Measurements from ENCODE around the gene LRP1B.

DNA sequence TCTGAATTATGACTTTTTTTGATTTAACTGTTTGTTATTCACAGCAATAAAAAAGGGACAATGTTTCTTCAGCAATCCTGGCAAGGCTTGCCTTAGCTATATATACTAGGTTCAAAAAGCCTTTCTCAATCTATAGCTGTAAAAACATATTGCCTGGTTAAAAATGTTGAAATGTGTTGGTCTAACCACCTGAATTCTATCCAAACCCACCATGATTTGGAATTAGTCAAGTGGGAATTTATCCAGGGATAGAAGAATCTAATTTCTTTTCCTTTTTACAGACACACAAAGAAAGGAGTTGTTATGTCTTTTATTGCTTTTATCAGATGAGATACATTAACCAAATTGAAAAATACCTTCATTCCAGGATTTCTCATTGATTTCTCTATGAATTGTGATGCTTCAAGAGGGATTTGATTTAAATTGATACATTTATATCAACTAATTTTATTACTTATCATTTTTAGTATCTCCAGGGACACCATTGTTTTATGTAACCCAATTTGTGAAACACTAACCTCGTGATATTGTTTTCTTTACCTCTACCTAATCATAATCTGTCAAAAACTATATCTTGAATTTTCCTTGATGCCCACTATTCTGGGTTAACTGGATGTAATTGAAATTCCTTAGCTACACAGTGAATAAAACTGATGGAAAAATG lies 88.1 kb downstream of the LRP1B start:
- TF ChIP-seq CTCF (IDR thresholded peaks at IDR 0.05 in 4 of 5, conservative IDR thresholded peaks at IDR 0.05 in 1 of 5) = no peak
- no peak for TF ChIP-seq POLR2A (IDR thresholded peaks at IDR 0.05)
